GM18508 (cell line): ENCODE results near the gene GJD3.
"Not testable (repeated sequence)": the region's sequence is repeated elsewhere in the genome, so short reads cannot be mapped to it uniquely, and the experiment has no call there.

Experiments
- ATAC-seq: cut with Tn5 transposase; IDR thresholded peaks from one replicate; pipeline ENCODE4 v1.9.1; 2021; ENCODE audit warnings: moderate number of reproducible peaks; ENCODE audit not compliant: insufficient read depth, unreplicated experiment

Gene GJD3

GRCh38 chr17:40364121-40364861, at the start of gene GJD3:
TSS of gene GJD3 (minus strand) at chr17:40364737. CDS start at chr17:40363815, 922 bp downstream.
- ATAC-seq: no peak

- ATAC-seq: not testable (repeated sequence)
Observed at GRCh38 chr17:40414312-40414711, 49.8 kb upstream of the GJD3 start.

- ATAC-seq: no peak
Observed at GRCh38 chr17:40412880-40413279, 48.3 kb upstream of the GJD3 start.

GRCh38 chr17:40411821-40412220, 47.3 kb upstream of the GJD3 start:
- no peak for ATAC-seq

- ATAC-seq: no peak
Observed at GRCh38 chr17:40410082-40410481, 45.5 kb upstream of the GJD3 start.

GRCh38 chr17:40409540-40409939, 45.0 kb upstream of the GJD3 start:
- ATAC-seq: not testable (repeated sequence)

GRCh38 chr17:40407460-40407859, 42.9 kb upstream of the GJD3 start:
- no peak for ATAC-seq

- no peak for ATAC-seq
Observed at GRCh38 chr17:40404003-40404402, 39.5 kb upstream of the GJD3 start.

GRCh38 chr17:40402668-40403067, 38.1 kb upstream of the GJD3 start:
- ATAC-seq: no peak

- ATAC-seq: no peak
Observed at GRCh38 chr17:40399185-40399584, 34.6 kb upstream of the GJD3 start.

GRCh38 chr17:40386555-40386954, 22.0 kb upstream of the GJD3 start:
- ATAC-seq: not testable (repeated sequence)

GRCh38 chr17:40382251-40382650, 17.7 kb upstream of the GJD3 start:
- ATAC-seq: no peak

GRCh38 chr17:40378966-40379365, 14.4 kb upstream of the GJD3 start:
- no peak for ATAC-seq

- ATAC-seq: no peak
Observed at GRCh38 chr17:40377832-40378231, 13.3 kb upstream of the GJD3 start.

- not testable (repeated sequence) for ATAC-seq
Observed at GRCh38 chr17:40376541-40376940, 12.0 kb upstream of the GJD3 start.

- not testable (repeated sequence) for ATAC-seq
Observed at GRCh38 chr17:40375786-40376185, 11.2 kb upstream of the GJD3 start.

- ATAC-seq: no peak
Observed at GRCh38 chr17:40374821-40375498, 10.4 kb upstream of the GJD3 start.

- ATAC-seq: no peak
Observed at GRCh38 chr17:40373999-40374398, 9.5 kb upstream of the GJD3 start.

- no peak for ATAC-seq
Observed at GRCh38 chr17:40373324-40373723, 8.8 kb upstream of the GJD3 start.

- ATAC-seq: not testable (repeated sequence)
Observed at GRCh38 chr17:40372644-40373043, 8.1 kb upstream of the GJD3 start.

- ATAC-seq: no peak
Observed at GRCh38 chr17:40372031-40372430, 7.5 kb upstream of the GJD3 start.
